ENCODE results near the gene CA4.

CA4 gene

GRCh38 chr17:60156746-60157145 lies 7.0 kb downstream of the CA4 start:
- Mint-ChIP-seq H3K4me1 (no peaks in the 10 kb centered on the region), H3K27me3 (peaks cover 38% of the 10 kb centered on the region), H3K27ac (no peak overlapping the region), H3K36me3 (ENCODE audit: low read depth) (no peaks in the 10 kb centered on the region), H3K9me3 (no peaks in the 10 kb centered on the region), H3K4me3 (no peak overlapping the region)
- DNase-seq (no peak), ATAC-seq (no peak)

- peaks cover 32% of the 10 kb centered on the region for H3K27me3 Mint-ChIP-seq
- no peak for DNase-seq
- no peak for ATAC-seq
Observed at GRCh38 chr17:60157487-60158040, 7.8 kb downstream of the CA4 start.

DNA sequence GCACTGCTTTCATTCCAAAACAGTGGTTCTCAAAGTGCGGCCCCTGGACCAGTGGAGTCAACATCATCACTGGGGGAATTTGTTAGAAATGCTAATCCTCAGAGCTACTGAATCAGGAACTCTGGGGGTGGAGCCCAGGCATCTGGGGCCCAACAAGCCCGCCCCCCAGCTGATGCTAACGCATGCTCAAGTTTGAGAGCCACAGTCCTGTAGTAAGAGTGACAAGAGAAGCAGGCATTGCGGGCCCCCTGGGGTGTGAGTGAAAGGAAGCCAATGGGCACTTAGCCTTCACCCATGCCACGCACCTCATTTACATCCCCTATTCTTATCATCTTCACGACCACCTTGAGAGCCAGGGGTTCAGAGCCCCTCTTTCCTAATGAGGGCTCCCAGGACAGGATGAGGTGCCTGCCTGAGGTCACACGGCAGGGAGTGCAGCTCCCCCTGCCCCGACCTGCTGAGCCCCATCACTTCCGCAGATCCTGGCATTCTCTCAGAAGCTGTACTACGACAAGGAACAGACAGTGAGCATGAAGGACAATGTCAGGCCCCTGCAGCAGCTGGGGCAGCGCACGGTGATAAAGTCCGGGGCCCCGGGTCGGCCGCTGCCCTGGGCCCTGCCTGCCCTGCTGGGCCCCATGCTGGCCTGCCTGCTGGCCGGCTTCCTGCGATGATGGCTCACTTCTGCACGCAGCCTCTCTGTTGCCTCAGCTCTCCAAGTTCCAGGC lies 9.1 kb downstream of the CA4 start:
- H3K4me1 Mint-ChIP-seq, result no peaks in the 10 kb centered on the region
- H3K27ac Mint-ChIP-seq, result no peak overlapping the region
- H3K9me3 Mint-ChIP-seq, result no peaks in the 10 kb centered on the region
- no peaks in the 10 kb centered on the region for H3K36me3 Mint-ChIP-seq (ENCODE audit: low read depth)
- no peak for ATAC-seq
- peaks cover 26% of the 10 kb centered on the region for H3K27me3 Mint-ChIP-seq
- DNase-seq, result no peak
- H3K4me3 Mint-ChIP-seq, result no peak overlapping the region

More at GRCh38 chr17:60157487-60158040, 7.8 kb downstream of the CA4 start:
- Mint-ChIP-seq H3K4me3 (no peak overlapping the region), H3K4me1 (no peaks in the 10 kb centered on the region), H3K36me3 (ENCODE audit: low read depth) (no peaks in the 10 kb centered on the region), H3K9me3 (no peaks in the 10 kb centered on the region), H3K27ac (no peak overlapping the region)

DNA sequence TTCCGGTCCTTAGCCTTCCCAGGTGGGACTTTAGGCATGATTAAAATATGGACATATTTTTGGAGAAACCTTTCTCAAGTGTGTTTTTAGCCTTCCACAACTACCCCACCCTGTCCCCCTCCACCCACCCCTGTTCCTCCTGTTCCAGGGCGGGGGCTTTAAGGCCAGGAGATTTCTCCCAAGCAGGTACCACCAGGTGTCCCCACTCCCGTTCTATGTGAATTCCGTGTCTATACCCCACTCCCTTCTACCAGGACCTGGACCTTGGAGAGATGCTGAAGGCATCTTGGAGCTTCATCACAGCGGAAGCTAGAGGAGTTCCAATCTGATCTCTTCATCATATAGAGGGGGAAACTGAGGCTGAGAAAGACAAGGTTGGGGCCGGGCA lies 9.7 kb downstream of the CA4 start:
- Mint-ChIP-seq H3K36me3 (ENCODE audit: low read depth) (no peaks in the 10 kb centered on the region), H3K4me3 (no peak overlapping the region), H3K27ac (no peak overlapping the region), H3K27me3 (peaks cover 26% of the 10 kb centered on the region), H3K9me3 (no peaks in the 10 kb centered on the region), H3K4me1 (no peaks in the 10 kb centered on the region)
- DNase-seq (no peak), ATAC-seq (no peak)

DNA sequence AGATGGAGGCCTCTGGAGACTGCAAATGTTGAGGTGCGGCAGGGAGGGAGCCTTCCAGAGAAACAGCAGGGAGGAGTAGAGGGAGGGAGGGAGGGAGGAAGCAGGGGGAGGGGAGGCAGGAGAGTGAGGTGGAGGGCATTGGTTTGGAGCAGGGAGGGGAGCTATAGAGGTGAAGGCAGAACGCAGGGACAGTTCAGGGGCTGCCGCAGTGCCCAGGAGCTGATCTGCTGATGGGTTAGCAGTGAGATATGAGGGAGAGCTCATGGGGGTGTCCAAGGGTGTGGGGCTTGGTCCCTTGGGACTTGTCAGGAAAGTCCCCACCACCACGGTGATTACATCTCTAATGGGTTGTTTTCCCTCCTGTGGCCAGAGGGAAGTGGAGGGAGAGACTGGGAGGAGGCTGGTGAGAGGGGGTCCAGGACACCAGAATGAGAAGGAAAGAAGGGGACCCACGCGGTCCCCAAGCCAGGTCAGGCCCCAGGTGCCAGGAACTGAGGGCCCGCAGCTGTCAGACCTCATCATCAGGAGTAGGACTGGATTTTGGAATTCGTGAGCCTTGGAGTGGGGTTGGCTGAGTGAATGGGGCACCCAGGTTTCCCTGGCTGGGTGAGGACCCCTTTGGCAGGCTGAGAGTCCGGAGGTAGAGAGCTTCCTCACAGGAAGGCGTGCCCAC lies 11.2 kb downstream of the CA4 start:
- H3K27me3 Mint-ChIP-seq, result peaks cover 21% of the 10 kb centered on the region
- ATAC-seq, result no peak

GRCh38 chr17:60161598-60162330 lies 12.0 kb downstream of the CA4 start:
- H3K4me1 Mint-ChIP-seq, result peaks cover 9% of the 10 kb centered on the region
- no peaks in the 10 kb centered on the region for H3K9me3 Mint-ChIP-seq
- no peak for DNase-seq
- H3K27ac Mint-ChIP-seq, result no peak overlapping the region
- peaks cover 16% of the 10 kb centered on the region for H3K27me3 Mint-ChIP-seq
- no peaks in the 10 kb centered on the region for H3K36me3 Mint-ChIP-seq (ENCODE audit: low read depth)
- H3K4me3 Mint-ChIP-seq, result no peak overlapping the region
- no peak for ATAC-seq

More for the DNA sequence above, 11.2 kb downstream of the CA4 start:
- Mint-ChIP-seq H3K36me3 (ENCODE audit: low read depth) (no peaks in the 10 kb centered on the region), H3K4me3 (no peak overlapping the region), H3K4me1 (peaks cover 6% of the 10 kb centered on the region), H3K9me3 (no peaks in the 10 kb centered on the region), H3K27ac (no peak overlapping the region)
- no peak for DNase-seq

GRCh38 chr17:60163108-60163784 lies 13.5 kb downstream of the CA4 start:
- DNase-seq (no peak), ATAC-seq (no peak)
- Mint-ChIP-seq H3K4me1 (peaks cover 9% of the 10 kb centered on the region), H3K27me3 (peaks cover 15% of the 10 kb centered on the region), H3K9me3 (no peaks in the 10 kb centered on the region), H3K27ac (no peak overlapping the region), H3K4me3 (no peak overlapping the region), H3K36me3 (ENCODE audit: low read depth) (no peaks in the 10 kb centered on the region)

GRCh38 chr17:60164164-60164563 lies 14.4 kb downstream of the CA4 start:
- Mint-ChIP-seq H3K9me3 (no peaks in the 10 kb centered on the region), H3K36me3 (ENCODE audit: low read depth) (no peaks in the 10 kb centered on the region), H3K27ac (no peak overlapping the region), H3K27me3 (peaks cover 15% of the 10 kb centered on the region), H3K4me3 (no peak overlapping the region), H3K4me1 (peaks cover 9% of the 10 kb centered on the region)
- ATAC-seq, result no peak
- no peak for DNase-seq

GRCh38 chr17:60164697-60165096 lies 14.9 kb downstream of the CA4 start:
- peaks cover 13% of the 10 kb centered on the region for H3K27me3 Mint-ChIP-seq

DNA sequence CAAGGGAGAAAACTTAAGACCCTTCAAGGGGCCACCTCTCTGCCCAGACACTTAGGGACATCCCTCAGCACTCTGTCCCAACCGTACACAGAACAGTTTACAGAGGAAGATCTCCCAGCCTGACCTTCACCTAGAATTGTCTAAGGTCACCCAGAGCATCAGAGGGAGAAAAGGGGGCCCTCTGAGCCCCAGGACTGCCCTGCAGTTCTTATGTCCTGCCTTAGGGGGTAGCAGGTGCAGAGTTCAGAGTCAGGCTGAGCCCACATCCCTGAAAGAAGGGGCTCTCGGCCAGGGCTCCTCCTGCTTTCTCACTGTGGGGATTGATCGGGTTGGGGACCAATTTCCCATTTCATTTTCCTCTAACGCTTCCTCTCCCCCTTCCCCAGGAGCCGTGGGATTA lies 15.4 kb downstream of the CA4 start:
- Mint-ChIP-seq H3K4me1 (peaks cover 16% of the 10 kb centered on the region), H3K4me3 (no peak overlapping the region), H3K27me3 (peaks cover 7% of the 10 kb centered on the region), H3K27ac (no peak overlapping the region), H3K9me3 (no peaks in the 10 kb centered on the region), H3K36me3 (ENCODE audit: low read depth) (no peaks in the 10 kb centered on the region)
- ATAC-seq, result no peak
- no peak for DNase-seq

More at GRCh38 chr17:60164697-60165096, 14.9 kb downstream of the CA4 start:
- H3K36me3 Mint-ChIP-seq (ENCODE audit: low read depth), result no peaks in the 10 kb centered on the region
- DNase-seq, result no peak
- peaks cover 10% of the 10 kb centered on the region for H3K4me1 Mint-ChIP-seq
- H3K27ac Mint-ChIP-seq, result no peak overlapping the region
- no peak for ATAC-seq
- no peak overlapping the region for H3K4me3 Mint-ChIP-seq
- no peaks in the 10 kb centered on the region for H3K9me3 Mint-ChIP-seq

- H3K27ac Mint-ChIP-seq, result no peak overlapping the region
- peaks cover 5% of the 10 kb centered on the region for H3K27me3 Mint-ChIP-seq
- DNase-seq (peak; percentile 37), ATAC-seq (peak; percentile 83)
- H3K9me3 Mint-ChIP-seq, result no peaks in the 10 kb centered on the region
- H3K36me3 Mint-ChIP-seq (ENCODE audit: low read depth), result no peaks in the 10 kb centered on the region
- H3K4me3 Mint-ChIP-seq, result no peak overlapping the region
- peaks cover 22% of the 10 kb centered on the region for H3K4me1 Mint-ChIP-seq
Observed at GRCh38 chr17:60165971-60166370, 16.2 kb downstream of the CA4 start.

DNA sequence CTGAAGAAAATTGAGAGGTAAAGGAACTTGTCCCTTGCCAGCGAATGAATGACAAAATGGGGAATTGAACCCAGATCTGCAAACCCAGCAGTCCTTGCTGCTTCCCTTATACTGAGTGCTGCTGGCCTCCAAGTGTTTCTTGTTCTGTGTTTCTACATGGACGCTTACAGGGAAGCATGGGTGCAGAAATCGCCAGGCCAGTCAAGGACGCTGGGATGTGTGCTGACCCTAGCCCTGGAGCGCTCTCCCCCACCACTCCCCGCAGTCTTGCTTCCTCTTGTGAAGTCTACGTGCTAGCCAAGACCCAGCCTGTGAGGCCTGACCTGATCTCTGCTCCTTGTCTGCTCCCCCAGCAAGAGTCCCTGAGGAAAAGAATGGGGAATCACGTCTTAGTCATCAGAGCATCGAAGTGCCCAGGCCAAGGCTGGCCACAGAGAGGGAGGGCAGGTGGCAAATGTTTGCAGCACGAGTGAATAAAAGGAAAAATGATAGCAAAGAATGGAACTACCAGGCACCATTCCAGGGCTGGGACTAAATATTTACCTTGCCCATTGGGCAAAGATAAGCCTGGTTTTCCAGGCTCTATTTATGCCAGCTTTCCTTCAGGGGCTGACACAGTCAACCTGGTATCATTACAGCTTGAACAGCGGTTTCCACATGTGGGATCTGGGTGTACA lies 17.4 kb downstream of the CA4 start:
- no peak overlapping the region for H3K4me3 Mint-ChIP-seq
- H3K27ac Mint-ChIP-seq, result no peak overlapping the region
- no peaks in the 10 kb centered on the region for H3K9me3 Mint-ChIP-seq
- H3K36me3 Mint-ChIP-seq (ENCODE audit: low read depth), result no peaks in the 10 kb centered on the region
- H3K27me3 Mint-ChIP-seq, result peaks cover 2% of the 10 kb centered on the region
- no peak for DNase-seq
- ATAC-seq, result no peak
- H3K4me1 Mint-ChIP-seq, result peaks cover 22% of the 10 kb centered on the region

GRCh38 chr17:60168654-60169053 lies 18.9 kb downstream of the CA4 start:
- peaks cover 26% of the 10 kb centered on the region for H3K4me1 Mint-ChIP-seq
- H3K27me3 Mint-ChIP-seq, result no peaks in the 10 kb centered on the region
- no peaks in the 10 kb centered on the region for H3K9me3 Mint-ChIP-seq
- H3K36me3 Mint-ChIP-seq (ENCODE audit: low read depth), result no peaks in the 10 kb centered on the region
- no peak overlapping the region for H3K4me3 Mint-ChIP-seq
- DNase-seq, result no peak
- peak; percentile 23 for ATAC-seq
- H3K27ac Mint-ChIP-seq, result no peak overlapping the region
